GM18505 (cell line): ENCODE results near the gene IMPDH1.

Source experiments
- ATAC-seq: cut with Tn5 transposase; IDR thresholded peaks from one replicate; pipeline ENCODE4 v1.9.1; 2021; ENCODE audit not compliant: unreplicated experiment
- POLR2A ChIP-seq: IDR thresholded peaks from 4 replicates; pipeline ENCODE4 v1.6.1; 2011; ENCODE audit warnings: borderline replicate concordance; ENCODE audit not compliant: insufficient read depth, insufficient read length; ENCODE audit errors: extremely low read depth

The IMPDH1 gene

GRCh38 chr7:128404886-128405470 is 4.8 kb downstream of the IMPDH1 start:
- no peak for TF ChIP-seq POLR2A
- no peak for ATAC-seq

- no peak for ATAC-seq
- no peak for TF ChIP-seq POLR2A
Observed at GRCh38 chr7:128404143-128404681, 5.6 kb downstream of the IMPDH1 start.

GRCh38 chr7:128403676-128404075 is 6.1 kb downstream of the IMPDH1 start:
- ATAC-seq, result no peak
- TF ChIP-seq POLR2A, result no peak

GRCh38 chr7:128402356-128402755 is 7.4 kb downstream of the IMPDH1 start:
- no peak for TF ChIP-seq POLR2A
- no peak for ATAC-seq

- TF ChIP-seq POLR2A, result no peak
- ATAC-seq, result no peak
Observed at GRCh38 chr7:128400566-128400965, 9.2 kb downstream of the IMPDH1 start.

- TF ChIP-seq POLR2A, result no peak
- ATAC-seq, result no peak
Observed at GRCh38 chr7:128399991-128400390, 9.8 kb downstream of the IMPDH1 start.

- no peak for ATAC-seq
Observed at GRCh38 chr7:128398841-128399135, 11.0 kb downstream of the IMPDH1 start.

GRCh38 chr7:128398016-128398840 is 11.6 kb downstream of the IMPDH1 start:
- ATAC-seq, result no peak
- no peak for TF ChIP-seq POLR2A

More at GRCh38 chr7:128398841-128399135, 11.0 kb downstream of the IMPDH1 start:
- no peak for TF ChIP-seq POLR2A

GRCh38 chr7:128396357-128396756 is 13.4 kb downstream of the IMPDH1 start:
- ATAC-seq, result no peak
- TF ChIP-seq POLR2A, result no peak

- no peak for TF ChIP-seq POLR2A
- ATAC-seq, result no peak
Observed at GRCh38 chr7:128395748-128396147, 14.0 kb downstream of the IMPDH1 start.

- ATAC-seq, result no peak
- TF ChIP-seq POLR2A, result no peak
Observed at GRCh38 chr7:128394904-128395496, 14.8 kb downstream of the IMPDH1 start.

GRCh38 chr7:128393526-128394330 is 16.1 kb downstream of the IMPDH1 start:
- no peak for TF ChIP-seq POLR2A
- ATAC-seq, result no peak
